HG03354 (cell line): Measurements from ENCODE around the gene BRAT1.

ENCODE experiments used
- ATAC-seq: cut with Tn5 transposase; IDR thresholded peaks from one replicate; pipeline ENCODE4 v1.9.1; 2021; ENCODE audit warnings: mild to moderate bottlenecking; ENCODE audit not compliant: unreplicated experiment, poor library complexity, severe bottlenecking

Gene BRAT1

DNA sequence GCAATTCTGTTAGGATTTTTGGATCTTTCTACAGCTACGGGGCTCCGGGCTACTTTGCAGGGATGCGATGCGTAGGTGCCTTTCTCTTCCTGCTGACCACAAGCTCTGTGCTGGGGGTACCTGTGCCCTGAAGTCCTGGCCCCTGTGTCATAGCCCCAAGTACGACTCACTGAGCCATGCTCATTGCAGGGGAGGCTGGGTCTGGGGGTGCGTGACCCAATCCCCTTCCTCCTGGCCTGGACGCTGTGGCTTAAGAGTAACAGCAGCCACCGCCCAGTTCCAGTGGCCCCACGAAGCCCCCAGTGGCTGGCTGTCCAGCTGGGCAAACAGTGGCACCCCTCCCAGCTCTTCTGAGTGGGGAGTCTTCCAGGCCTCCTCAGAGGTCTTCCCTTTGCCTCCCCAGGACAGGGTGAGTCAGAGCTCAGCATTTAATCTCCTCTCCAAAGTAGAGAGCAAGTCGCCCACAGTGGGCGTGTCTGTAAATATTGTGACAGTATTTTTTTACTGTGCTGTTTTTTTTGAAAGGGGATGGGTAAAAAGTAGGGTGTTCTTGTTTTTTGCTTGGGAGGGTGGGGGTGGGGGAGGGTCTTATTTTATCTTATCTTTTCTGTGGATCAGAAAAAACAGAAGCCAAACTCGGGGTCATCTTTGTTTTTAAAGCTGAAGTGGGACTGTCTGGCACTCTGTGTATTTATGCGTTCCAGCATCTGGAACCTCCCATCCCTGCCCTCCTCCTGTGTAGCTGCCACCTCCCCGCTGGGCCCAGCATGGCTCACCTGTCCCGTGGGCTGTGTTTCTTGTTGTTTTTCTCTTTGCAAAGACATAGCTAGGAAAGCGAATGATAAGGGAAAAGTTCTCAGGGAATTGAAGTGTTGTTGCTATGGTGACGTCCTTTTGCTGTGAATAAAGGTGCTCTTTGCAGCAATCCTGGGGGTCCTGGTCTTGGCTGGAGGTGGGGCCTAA, 27.5 kb downstream of the BRAT1 start:
- ATAC-seq: no peak

DNA sequence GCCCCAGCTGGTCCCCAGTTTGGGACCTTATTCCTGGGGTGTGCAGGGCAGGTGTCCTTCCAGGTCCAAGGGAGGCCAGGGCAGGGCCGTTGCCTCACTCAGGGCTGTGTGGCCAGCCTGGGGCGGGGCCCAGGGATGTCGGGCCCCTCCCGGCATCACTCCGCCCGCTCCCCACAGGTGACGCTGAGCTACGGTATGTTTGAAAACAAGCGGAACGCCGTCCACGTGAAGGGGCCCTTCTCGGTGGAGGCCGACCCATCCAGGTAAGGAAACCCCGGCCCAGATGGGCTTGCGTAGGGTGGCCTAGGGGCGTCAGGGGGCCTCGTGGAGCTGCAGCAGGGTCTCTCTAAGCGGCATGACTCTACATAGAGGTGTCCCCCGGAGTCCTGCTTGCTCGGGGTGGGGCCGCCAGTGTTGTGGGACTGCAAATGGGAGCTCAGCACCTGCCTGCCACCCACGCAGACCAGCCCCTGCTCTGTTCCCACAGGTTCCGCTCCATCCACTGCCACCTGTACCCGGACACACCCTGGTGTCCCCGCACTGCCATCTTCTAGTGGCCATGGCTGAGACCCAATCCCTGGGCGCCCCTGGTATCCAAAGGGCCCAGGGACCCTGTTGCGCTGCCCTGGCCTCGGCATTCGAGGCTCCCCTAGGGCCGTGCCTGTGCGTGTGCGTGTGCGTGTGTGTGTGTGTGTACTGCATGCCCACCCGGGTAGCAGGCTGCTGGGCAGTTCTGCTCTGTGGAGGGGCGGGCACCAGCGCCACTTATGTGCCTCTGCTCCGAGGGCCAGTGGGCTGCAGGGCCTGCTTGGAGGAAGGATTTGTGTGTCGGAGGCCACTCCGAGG, 28.4 kb downstream of the BRAT1 start:
- no peak for ATAC-seq

DNA sequence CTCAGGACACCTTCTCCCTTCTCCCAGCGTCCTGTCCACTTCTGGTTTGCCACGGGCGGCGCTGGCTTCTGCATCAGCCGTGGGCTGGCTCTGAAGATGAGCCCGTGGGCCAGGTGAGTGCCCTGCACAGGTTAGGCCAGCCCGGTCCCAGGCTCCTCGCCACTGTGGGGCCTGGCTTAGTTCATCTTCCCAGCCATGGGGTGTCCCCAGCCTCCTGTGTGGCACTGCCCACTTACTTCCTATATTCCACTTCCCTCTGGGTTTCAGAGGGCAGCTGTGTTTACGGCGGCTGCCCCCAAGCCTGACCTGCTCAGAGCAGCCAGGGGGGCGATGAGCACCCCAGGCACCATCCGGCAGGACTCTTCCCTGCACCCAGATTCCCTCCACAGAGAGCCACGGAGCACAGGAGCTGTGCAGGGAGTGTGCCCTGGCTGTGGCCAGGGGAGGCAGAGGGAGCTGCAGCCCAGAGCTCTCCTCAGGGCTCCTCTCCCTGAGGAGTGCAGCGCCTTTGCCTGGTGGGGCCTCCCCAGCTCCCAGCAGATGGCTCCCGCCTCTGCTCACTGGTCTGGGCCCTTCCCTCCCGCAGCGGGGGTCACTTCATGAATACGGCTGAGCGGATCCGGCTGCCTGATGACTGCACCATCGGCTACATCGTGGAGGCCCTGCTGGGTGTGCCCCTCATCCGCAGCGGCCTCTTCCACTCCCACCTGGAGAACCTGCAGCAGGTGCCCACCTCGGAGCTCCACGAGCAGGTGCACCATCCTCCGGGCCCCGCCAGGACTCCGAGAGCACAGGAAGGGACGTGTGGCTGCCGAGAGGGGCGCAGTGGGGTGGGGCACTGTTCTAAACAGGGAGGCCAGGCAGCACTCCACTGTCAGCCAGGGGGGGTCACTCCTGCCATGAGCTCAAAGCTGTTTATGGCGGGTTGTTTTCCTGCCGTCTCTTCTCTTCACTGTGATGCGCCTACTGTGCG, 29.4 kb downstream of the BRAT1 start:
- ATAC-seq: no peak

DNA sequence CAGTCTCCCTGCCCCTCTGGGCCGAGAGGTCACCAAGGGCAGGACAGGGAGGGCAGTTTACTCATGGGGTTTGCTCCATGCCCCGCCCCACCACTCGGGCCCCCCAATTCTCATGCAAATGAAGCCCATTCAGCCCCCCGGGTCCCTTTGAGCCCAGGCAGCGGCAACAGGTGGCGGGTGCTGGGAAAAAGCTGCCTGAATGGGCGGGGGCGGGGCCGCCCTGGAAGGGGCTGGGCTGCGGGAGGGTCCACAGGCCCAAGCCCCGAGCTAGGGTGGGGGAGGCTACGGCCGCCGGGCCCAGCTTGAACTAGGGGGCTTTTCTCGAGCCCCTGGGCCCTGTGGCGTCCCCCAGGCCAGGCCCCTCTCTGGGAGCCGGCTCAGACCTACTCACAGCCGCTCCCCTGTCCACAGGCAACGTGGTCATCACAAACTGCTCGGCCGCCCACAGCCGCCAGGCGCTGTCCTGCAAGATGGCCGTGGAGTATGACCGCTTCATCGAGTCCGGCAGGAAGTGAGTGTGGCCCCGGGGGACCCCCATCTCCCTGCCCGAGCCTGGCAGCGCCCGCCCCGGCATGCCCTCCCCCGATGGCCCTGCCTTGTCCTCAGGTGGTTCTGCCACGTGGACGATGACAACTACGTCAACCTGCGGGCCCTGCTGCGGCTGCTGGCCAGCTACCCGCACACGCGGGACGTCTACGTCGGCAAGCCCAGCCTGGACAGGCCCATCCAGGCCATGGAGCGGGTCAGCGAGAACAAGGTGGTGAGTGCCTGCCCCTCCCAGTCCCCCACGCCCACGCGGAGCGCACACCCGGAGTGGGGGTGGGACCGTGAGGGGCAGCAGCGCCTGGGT, 30.3 kb downstream of the BRAT1 start:
- no peak for ATAC-seq

DNA sequence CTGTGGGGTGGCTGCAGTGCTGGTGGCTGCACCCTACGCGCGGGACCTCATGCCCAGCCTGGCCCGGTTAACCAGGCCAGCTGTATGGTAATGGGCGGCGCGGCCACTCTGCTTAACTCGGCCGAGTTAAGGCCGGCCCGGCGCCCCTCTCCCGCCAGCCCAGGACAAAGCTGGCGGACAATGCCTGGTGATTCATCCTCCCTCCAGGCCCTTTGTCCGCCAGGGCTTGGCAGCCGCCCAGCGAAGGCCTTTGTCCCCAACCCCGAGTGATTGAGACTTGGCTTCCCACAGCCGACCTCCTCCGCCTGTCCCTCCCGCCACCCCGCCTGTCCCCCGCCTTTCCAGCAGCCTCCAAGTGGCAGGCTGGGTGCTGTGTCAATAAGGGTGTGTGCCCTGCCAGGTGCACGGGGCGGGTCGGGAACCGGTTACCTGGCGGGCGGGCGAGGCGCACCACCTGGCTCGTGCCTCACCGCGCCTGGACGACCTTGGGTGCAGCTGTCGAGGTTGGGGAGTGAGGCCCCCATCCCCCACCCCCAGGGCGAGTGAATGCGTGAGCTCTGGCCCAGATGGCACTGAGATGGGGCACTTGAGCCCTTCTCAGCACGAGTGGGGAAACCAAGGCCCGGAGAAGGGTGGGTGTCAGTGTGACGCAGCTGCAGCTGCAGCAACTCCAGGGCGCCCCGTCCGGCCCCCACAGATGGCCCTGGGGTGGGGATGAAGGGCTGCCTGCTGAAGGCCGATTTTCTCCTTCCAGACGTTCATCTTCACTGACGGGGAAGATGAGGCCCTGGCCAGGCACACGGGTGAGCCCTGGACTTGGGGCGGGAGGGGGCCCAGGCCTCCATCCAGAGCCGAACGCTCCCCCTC, 31.1 kb downstream of the BRAT1 start:
- no peak for ATAC-seq

DNA sequence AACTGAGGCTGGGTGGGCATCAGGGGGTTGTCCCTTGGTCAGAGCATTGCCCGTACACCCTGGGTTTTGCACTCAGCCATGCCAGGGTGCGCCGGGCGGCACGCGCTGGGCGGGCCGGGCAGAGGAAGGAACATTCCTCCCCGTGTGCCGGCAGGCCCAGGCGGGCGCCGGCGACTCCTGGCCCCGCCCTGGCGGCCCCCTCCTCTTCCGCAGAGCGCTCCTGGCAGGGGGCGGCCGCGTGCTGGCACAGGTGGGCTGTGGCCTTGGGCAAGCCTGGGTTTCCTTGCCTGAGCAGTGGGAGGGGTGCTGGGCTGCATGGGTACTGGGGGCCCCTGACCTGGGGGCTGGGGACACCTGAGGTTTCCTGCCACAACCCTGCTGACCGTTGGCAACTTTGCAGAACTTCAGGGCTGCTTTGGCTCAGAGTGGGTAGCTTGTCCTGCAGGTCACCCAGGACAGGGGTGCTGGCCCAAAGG, 31.8 kb downstream of the BRAT1 start:
- ATAC-seq: no peak

DNA sequence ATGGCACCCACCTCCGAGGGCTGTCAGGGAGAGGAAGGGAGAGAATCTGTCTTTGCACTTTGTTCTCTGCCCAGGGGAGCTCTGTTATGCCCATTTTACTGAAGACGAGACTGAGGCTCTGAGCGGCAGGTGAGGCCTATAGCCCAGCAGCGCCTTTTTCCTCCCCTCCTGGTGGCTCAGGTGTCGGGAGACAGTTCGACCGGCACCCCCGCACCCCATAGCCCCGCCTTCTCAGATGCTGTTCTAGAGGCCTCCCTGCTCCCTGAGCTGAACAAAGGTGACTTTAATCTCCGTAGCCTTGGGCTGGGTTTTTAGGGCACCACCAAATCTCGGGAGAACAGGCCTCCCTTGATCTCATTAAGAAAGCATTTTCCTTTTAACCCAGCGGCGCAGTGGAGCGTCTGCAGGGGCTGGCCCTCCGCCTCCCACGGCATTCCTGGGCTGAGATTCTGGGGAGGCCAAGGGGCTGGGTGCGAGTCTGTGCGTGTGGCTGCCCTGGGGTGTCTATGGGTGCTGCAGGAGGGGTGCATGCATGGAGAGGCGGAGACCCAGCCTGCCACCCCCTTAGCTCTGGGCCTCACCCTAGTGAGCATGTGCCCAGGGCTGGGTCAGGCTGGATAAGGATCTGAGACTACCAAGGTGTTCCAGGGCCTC, 32.4 kb downstream of the BRAT1 start:
- no peak for ATAC-seq

DNA sequence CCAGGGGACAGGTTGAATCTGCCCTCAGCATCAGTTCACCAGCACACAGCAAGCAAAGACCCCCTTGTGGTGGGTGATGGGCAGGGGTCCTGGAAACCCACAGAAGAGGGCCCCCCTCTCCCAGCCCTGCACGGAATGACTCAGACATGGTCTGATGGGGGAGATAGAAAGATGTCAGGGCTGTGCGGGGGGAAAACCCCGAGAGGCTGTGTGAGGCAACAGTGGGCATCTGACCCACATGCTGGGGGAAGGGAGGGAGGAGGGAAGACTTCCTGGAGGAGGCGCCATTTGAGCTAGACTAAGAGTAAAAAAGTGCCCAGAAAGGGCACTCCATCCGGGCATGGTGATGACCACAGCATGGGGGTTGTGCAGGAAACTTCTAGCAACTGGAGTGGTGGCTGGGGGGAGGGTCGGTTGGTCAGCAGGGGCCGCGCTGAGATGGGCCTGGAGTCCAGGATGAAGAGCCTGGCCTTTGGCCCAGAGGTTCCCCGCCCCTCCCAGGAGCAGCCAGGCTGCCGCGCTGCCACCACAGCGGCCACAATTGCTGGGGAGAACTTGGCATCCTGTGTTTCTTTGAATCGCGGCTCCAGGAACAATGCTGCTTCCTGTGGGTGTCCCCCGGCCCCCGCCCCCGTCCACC, 33.3 kb downstream of the BRAT1 start:
- no peak for ATAC-seq

DNA sequence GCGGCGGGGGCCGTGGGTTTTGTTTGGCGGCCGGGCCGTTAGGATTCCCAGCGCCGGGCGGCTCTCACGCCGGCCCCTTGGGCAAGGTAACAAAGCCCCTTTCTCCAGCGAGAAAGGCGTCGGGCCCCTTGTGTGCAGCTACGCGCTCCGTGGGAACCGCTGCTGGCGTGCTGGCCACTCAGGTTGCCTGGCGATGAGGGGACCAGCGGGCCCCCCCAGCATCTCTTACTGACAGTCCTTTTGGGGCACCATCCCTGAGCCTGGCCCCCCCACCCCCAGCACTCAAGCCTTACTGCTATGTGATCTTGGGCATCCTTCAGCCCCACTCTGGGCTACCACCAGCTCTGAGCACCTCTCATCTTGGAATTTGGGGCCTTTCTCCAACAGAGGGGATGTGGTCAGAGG, 34.0 kb downstream of the BRAT1 start:
- no peak for ATAC-seq

DNA sequence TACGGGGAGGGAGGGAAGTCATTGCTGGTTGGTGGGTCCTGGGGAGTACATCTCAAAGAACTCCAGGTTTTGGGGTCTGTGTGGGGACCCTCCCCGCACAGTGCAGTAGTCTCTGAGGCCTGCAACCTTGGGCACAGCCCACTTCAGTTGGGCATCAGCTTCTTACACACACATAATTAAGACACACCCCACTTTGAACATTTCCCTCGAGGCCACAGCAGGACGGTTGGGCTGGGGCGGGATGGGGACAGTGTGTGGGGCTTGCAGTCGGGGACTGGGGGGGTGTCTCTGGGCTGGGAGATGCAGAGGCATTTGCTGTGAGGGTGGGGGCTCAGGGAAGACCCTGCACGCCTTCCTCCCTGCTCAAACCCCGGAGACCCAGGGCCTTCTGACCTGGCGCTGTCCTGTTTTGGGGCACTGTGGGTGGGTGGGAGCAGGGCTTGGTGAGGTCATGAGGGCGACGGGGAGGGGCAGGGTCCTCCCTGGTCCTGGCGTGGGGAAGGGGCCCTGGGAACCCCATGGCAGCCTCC, 34.5 kb downstream of the BRAT1 start:
- ATAC-seq: no peak

DNA sequence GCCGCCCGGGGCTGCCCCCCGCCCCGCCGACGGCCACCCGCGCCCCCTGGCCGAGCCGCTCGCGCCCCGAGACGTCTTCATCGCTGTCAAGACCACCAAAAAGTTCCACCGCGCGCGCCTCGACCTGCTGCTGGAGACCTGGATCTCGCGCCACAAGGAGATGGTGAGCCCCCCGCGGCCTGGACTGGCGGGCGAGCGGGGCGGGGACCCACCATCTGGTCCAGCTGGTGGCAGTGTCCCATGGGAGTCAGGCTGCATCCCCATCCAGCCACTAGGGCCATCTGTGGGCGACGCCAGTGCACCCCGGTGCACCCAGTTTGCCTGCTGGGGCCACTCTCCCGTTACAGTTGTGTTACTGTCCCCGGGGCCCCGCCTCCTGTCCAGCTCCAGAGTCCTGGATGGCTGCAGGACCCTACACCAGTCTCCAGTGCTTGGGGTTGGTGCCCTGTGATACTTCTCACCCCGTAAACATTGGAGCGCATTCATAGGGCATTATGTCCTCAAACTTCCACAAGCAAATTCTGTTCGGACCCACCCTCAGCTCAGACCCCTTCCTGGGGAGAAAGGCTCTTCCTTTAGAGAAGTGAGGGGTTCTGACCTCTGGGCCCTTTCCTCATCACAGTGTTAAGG, 35.1 kb downstream of the BRAT1 start:
- no peak for ATAC-seq

DNA sequence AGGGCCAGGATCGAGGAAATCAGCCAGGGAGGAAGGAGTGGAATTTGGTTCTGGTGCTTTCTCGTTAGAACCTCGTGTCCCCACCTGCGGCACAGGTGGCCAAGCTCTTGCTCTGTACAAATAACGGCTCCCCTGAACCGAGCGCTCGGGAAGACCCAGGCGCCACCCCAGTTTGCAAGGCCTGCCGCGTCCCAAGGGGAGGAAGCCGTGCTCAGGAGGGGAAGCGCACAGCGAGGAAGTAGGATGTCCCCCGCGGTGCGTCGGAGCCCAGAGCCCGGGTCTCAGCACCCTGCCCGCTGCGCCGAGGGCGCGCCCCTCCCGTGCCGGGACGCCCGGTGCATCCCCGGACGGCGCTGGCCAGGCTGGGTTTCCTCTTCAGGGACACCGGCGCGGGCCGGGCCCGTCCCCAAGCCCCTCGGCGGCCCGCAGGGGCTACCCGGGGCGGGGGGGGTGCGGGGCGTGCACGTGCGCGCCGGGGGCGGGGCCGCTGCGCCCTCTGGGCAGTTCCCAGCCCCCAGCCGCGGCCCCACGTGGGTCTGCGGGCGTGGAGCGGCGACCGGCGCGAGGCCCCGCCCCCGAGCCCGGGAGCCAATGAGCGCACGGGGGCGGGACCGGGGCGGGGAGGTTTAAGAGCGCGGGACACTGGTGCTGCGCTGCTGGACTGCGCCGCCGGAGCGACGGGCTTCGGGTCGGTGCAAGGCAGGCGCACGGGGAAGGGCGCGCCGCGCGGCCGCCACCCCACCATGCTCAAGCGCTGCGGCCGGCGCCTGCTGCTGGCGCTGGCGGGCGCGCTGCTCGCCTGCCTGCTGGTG, 36.0 kb downstream of the BRAT1 start, which contains the start of gene LFNG:
LFNG (plus strand) TSS at position 656 of the 812 bp plus-strand sequence; CDS start at position 744, 88 bp downstream.
- peak; percentile 81 for ATAC-seq

DNA sequence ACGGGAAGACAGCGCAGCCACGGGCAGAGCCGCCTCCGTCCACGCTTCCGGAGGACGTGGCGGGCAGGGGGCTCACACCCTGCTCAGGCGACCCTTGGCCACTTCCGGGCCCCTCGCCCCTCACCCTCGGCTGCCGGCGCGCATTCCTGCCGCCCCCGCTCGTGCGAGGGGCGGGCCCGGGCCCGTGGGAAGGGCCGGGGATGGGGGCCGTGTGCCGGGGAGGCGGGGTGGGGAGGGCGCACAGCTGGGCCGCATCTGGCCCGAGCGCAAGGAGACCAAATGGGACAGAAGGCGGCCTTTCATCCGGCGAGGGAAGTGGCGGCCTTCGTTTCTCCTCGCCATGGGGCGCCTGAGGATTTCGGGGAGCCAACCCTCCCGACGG, 36.6 kb downstream of the BRAT1 start:
- ATAC-seq: no peak

DNA sequence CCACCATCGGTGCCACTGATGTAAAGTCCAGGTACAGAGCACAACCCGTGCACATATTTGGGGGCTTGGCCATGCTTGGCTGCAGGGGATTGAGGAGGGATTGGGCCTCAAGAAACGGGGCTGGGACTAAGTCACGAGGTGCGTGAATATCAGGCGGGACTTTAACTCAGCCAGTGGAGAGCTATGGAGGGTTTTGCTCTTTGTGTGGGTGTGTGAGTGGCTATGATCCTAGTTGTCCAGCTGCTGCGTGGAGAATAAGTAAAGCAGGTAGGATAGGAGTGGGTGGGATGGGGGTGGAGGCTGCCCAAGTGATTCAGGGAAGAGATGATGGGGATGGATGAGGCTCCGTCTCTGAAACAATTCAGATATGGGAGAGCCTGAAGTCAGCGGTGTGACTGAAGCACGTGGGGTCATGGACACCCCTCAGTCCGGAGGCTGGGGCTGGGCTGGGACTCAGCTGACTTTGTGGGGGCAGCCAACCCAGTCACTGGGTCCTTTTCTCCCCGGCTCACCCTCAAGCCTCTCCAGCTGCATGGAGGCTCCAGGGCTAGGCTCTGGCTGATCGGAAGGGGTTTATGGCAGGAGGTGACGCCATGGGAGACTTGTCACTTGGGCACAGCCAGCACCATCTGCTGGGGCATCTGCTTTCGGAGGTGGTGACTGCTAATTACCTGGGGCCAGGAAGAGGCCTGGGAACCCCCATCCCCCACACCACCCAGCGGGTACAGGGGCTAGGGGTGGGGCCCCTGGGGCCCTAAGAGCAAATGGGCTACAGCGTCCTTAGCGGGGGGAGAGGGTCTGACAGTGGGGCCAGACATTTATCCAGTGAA, 37.4 kb downstream of the BRAT1 start:
- no peak for ATAC-seq
